ENCODE measurements around the gene ANXA4. TPM values are rescaled to one million over a fixed set of nuclear protein-coding genes. Genes with fewer than 3 reads are reported as not detected.
A peak's percentile ranks its signal among the peaks of the same experiment; 100 is the strongest.

The ANXA4 gene
- total and polyA plus RNA-seq, 4 experiments from 2014 or later: 22.3 to 30.8 (median 25.9) TPM

GRCh38 chr2:69816923-69817542 lies 75.1 kb downstream of the ANXA4 start:
- Histone ChIP-seq H3K36me3 (ENCODE audit: insufficient read depth, low read length) (no peaks in the 10 kb centered on the region), H3K4me3 (ENCODE audit: low read length in 2 of 2) (no peak overlapping the region), H3K27me3 (ENCODE audit: insufficient read depth, low read length) (no peaks in the 10 kb centered on the region), H3K4me1 (ENCODE audit: insufficient read depth, low read length) (peaks cover 7% of the 10 kb centered on the region), H3K27ac (ENCODE audit: low read depth, low read length) (no peak overlapping the region), H3K9me3 (ENCODE audit: control insufficient read depth in 1 of 2, low read length in 2 of 2) (no peaks in the 10 kb centered on the region)
- intact Hi-C loops (cut with micrococcal nuclease): loop anchor here (1.0 to 5.0 kb wide), 3 partner anchors 75 to 258 kb away; partner anchors contain the start of gene ANXA4
- no peaks in the 10 kb centered on the region for H3K27me3 Mint-ChIP-seq
- no peak overlapping the region for H3K27ac Mint-ChIP-seq
- peaks cover 3 to 5% (median 4%) of the 10 kb centered on the region in 4 donors for H3K4me1 Mint-ChIP-seq
- ChIA-PET CTCF (ENCODE audit: partially characterized antibody) (interaction anchor here (0.7 to 14.7 kb wide), 27 partner anchors 8 to 380 kb away, joined by 3 to 425 read pairs (median 4); partner anchors contain the start of genes ANXA4, GMCL1 and NFU1), POLR2A (ENCODE audit: partially characterized antibody) (interaction anchor here (0.8 to 2.5 kb wide), 6 partner anchors 10 to 97 kb away, joined by 3 to 16 read pairs (median 4); partner anchors contain the start of gene GMCL1)
- H3K4me3 Mint-ChIP-seq: no peak overlapping the region
- H3K36me3 Mint-ChIP-seq: peaks cover 12 to 13% of the 10 kb centered on the region in 2 donors
- peak; percentile 76 to 86 (median 80) for DNase-seq
- H3K9me3 Mint-ChIP-seq: no peaks in the 10 kb centered on the region

DNA sequence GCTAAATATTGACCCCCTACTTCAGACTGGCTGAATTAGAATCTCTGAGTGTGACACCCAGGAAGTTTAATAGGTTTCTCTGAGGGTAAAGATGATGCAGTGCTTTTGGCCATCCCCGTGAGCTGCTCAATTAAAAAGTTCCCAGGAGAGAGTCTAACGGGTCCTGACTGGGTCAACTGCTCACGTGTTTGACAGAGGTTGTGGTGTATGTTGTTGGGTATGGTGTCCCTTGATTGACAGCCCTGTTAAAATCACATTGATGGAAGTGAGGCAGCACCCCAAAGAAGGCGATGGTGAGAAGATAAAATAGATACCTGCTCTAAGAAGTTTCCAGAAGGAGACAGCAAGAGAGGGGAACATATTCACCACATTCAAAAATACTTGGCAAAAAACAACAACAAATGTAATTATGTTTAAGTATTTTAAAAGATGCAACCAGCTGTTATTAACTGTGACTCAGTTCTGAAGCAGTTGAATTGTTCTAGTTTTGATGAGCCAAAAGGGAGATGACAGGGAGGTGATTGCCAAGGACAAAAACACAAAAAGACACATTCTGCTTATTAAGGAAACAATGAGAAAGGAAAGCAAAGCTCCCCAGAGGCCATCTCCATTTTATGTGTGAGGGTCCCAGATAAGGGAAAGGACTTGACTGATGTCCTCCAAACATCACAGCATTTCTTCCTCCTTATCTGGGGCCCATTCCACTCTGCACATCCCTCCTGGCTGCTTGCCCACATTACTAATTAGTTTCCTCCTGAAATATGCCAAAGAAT lies 76.0 kb downstream of the ANXA4 start:
- Mint-ChIP-seq H3K9me3 (no peaks in the 10 kb centered on the region), H3K27ac (no peak overlapping the region), H3K36me3 (peaks cover 12 to 13% of the 10 kb centered on the region in 2 donors), H3K4me3 (no peak overlapping the region), H3K27me3 (no peaks in the 10 kb centered on the region), H3K4me1 (peaks cover 3 to 5% (median 4%) of the 10 kb centered on the region in 4 donors)
- Histone ChIP-seq H3K27me3 (ENCODE audit: insufficient read depth, low read length) (no peaks in the 10 kb centered on the region), H3K36me3 (ENCODE audit: insufficient read depth, low read length) (no peaks in the 10 kb centered on the region), H3K27ac (ENCODE audit: low read depth, low read length) (no peak overlapping the region), H3K9me3 (ENCODE audit: control insufficient read depth in 1 of 2, low read length in 2 of 2) (no peaks in the 10 kb centered on the region), H3K4me1 (ENCODE audit: insufficient read depth, low read length) (peaks cover 7% of the 10 kb centered on the region), H3K4me3 (ENCODE audit: low read length in 2 of 2) (no peak overlapping the region)
- ChIA-PET POLR2A (ENCODE audit: partially characterized antibody) (interaction anchor here (2.5 kb wide), 1 partner anchor 93 kb away, joined by 16 read pairs; no protein-coding TSS in a partner anchor), CTCF (ENCODE audit: partially characterized antibody) (interaction anchor here (0.6 to 14.7 kb wide), 19 partner anchors 8 to 380 kb away, joined by 3 to 425 read pairs (median 5); partner anchors contain the start of genes GMCL1 and NFU1)
- intact Hi-C loops (cut with micrococcal nuclease): loop anchor here (1.0 to 5.0 kb wide), 3 partner anchors 76 to 259 kb away; partner anchors contain the start of gene ANXA4
- DNase-seq: no peak

DNA sequence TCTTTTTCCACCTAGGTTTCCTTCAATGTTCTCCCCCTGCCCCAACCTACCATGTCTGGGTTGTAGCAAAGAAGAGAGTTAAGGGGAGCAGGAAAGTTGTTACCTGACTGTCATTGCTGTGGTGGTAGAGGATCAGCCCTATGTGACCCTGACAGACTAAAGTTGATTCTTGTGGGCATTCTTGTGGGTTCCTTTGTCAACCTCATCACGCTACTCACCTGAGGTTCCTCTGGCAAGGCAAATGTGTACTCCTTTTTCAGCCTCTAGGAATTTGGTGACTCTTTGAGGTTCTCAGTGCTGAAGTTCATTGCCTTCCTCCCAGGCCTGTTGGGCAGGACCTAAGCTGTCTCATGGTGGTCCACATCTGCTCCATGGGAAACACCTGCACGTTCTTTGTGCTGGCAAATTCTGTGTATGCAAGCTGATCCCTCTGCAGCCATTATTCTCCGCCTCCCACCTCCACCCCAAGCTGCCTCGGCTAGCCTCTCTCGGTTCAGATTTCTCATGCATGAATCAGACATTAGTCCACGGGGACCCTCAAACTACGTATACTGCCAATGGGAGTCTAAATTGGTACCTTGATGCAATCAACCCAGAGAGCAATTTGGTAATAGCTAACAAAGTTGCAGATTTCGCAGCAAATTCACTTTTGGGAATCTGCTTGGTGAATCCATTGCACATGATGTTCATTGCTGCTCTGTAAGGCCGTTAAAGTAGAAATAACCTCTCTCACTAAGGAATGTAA lies 86.0 kb downstream of the ANXA4 start:
- no peak for DNase-seq
- POLR2A ChIA-PET (ENCODE audit: partially characterized antibody): interaction anchor here (0.9 to 2.0 kb wide), 6 partner anchors 24 to 391 kb away, joined by 3 to 15 read pairs (median 5); partner anchors contain the start of genes ANXA4 and NFU1
- no peaks in the 10 kb centered on the region for H3K27me3 ChIP-seq (ENCODE audit: insufficient read depth, low read length)

DNA sequence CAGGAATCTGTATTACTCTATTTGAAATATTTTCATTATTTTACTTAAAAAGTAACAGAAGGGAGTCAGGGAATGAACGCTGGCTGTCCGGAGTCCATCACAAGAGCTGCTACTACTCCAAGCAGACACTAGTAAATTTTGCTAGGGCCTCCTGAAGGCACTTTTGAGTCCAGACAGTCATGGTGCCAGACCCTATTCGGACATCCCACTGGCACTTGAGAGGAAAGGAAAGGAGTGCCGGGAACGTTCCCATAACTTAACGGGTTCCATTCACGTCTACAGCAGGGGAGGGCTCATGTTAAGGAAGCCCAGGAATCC lies 87.0 kb downstream of the ANXA4 start:
- Mint-ChIP-seq H3K4me3 (peak overlapping the region; percentile 87 to 98 (median 96)), H3K27me3 (no peaks in the 10 kb centered on the region), H3K4me1 (peaks cover 16 to 64% (median 38%) of the 10 kb centered on the region in 4 donors), H3K9me3 (no peaks in the 10 kb centered on the region), H3K27ac (peak overlapping the region; percentile 93 to 98 (median 96)), H3K36me3 (peaks cover 0 to 18% of the 10 kb centered on the region in 2 donors)
- Histone ChIP-seq H3K27me3 (ENCODE audit: insufficient read depth, low read length) (no peaks in the 10 kb centered on the region), H3K9me3 (ENCODE audit: control insufficient read depth in 1 of 2, low read length in 2 of 2) (no peaks in the 10 kb centered on the region), H3K27ac (ENCODE audit: low read depth, low read length) (peak overlapping the region; percentile 92), H3K4me1 (ENCODE audit: insufficient read depth, low read length) (peaks cover 38% of the 10 kb centered on the region), H3K36me3 (ENCODE audit: insufficient read depth, low read length) (no peaks in the 10 kb centered on the region), H3K4me3 (ENCODE audit: low read length in 2 of 2) (peak overlapping the region; percentile 47 to 71)
- ChIA-PET POLR2A (ENCODE audit: partially characterized antibody) (interaction anchor here (0.6 to 2.0 kb wide), 13 partner anchors 8 to 392 kb away, joined by 3 to 15 read pairs (median 4); partner anchors contain the start of genes ANXA4, NFU1 and SNRNP27), CTCF (ENCODE audit: partially characterized antibody) (interaction anchor here (0.6 to 5.0 kb wide), 6 partner anchors 11 to 475 kb away, joined by 3 to 41 read pairs (median 6); partner anchors contain the start of gene C2orf42)
- intact Hi-C loops (cut with micrococcal nuclease): loop anchor here (1.0 to 10.0 kb wide), 7 partner anchors 185 to 1674 kb away; partner anchors contain the start of genes C2orf42, GFPT1, NFU1 and PNO1
- DNase-seq: no peak

More for the DNA sequence above, 86.0 kb downstream of the ANXA4 start:
- H3K4me1 Mint-ChIP-seq: peaks cover 10 to 54% (median 31%) of the 10 kb centered on the region in 4 donors
- no peaks in the 10 kb centered on the region for H3K27me3 Mint-ChIP-seq
- peak overlapping the region; percentile 93 to 98 (median 96) for H3K27ac Mint-ChIP-seq
- H3K4me3 Mint-ChIP-seq: peak overlapping the region; percentile 36 to 97 (median 84)
- H3K36me3 Mint-ChIP-seq: peaks cover 0 to 16% of the 10 kb centered on the region in 2 donors
- Histone ChIP-seq H3K27ac (ENCODE audit: low read depth, low read length) (peak overlapping the region; percentile 92), H3K4me3 (ENCODE audit: low read length in 2 of 2) (no peak overlapping the region), H3K4me1 (ENCODE audit: insufficient read depth, low read length) (peaks cover 36% of the 10 kb centered on the region), H3K9me3 (ENCODE audit: control insufficient read depth in 1 of 2, low read length in 2 of 2) (no peaks in the 10 kb centered on the region), H3K36me3 (ENCODE audit: insufficient read depth, low read length) (no peaks in the 10 kb centered on the region)
- CTCF ChIA-PET (ENCODE audit: partially characterized antibody): interaction anchor here (1.1 to 5.0 kb wide), 7 partner anchors 11 to 476 kb away, joined by 3 to 41 read pairs (median 7); partner anchors contain the start of gene C2orf42
- intact Hi-C loops (cut with micrococcal nuclease): loop anchor here (5.0 to 10.0 kb wide), 2 partner anchors 391 to 1673 kb away; partner anchors contain the start of genes NFU1 and PNO1
- H3K9me3 Mint-ChIP-seq: no peaks in the 10 kb centered on the region

GRCh38 chr2:69829256-69830044 lies 87.5 kb downstream of the ANXA4 start, which contains the start of gene GMCL1:
Gene GMCL1, plus strand, starts transcription at chr2:69829660. Its CDS starts 233 bp downstream, at chr2:69829893.
- Mint-ChIP-seq H3K27ac (peak within 1 kb of the TSS; percentile 93 to 98 (median 96)), H3K4me1 (peaks cover 21 to 69% (median 43%) of the 10 kb centered on the region in 4 donors), H3K9me3 (no peaks in the 10 kb centered on the region), H3K27me3 (no peaks in the 10 kb centered on the region), H3K36me3 (peaks cover 0 to 22% of the 10 kb centered on the region in 2 donors), H3K4me3 (peak within 1 kb of the TSS; percentile 87 to 98 (median 96))
- H3K36me3 ChIP-seq (ENCODE audit: insufficient read depth, low read length): no peaks in the 10 kb centered on the region
- ChIA-PET POLR2A (ENCODE audit: partially characterized antibody) (interaction anchor here (0.6 to 2.0 kb wide), 14 partner anchors 8 to 392 kb away, joined by 3 to 15 read pairs (median 4); partner anchors contain the start of genes ANXA4, NFU1 and SNRNP27), CTCF (ENCODE audit: partially characterized antibody) (interaction anchor here (0.6 to 5.0 kb wide), 6 partner anchors 12 to 474 kb away, joined by 3 to 41 read pairs (median 6); partner anchors contain the start of gene C2orf42)
- no peaks in the 10 kb centered on the region for H3K9me3 ChIP-seq (ENCODE audit: control insufficient read depth in 1 of 2, low read length in 2 of 2)
- H3K4me3 ChIP-seq (ENCODE audit: low read length in 2 of 2): peak within 1 kb of the TSS; percentile 54 to 71
- no peaks in the 10 kb centered on the region for H3K27me3 ChIP-seq (ENCODE audit: insufficient read depth, low read length)
- DNase-seq: peak; percentile 98 to 99 (median 99)
- H3K27ac ChIP-seq (ENCODE audit: low read depth, low read length): peak within 1 kb of the TSS; percentile 92
- intact Hi-C loops (cut with micrococcal nuclease): loop anchor here (1.0 to 10.0 kb wide), 7 partner anchors 185 to 1675 kb away; partner anchors contain the start of genes C2orf42, GFPT1, NFU1 and PNO1
- H3K4me1 ChIP-seq (ENCODE audit: insufficient read depth, low read length): peaks cover 42% of the 10 kb centered on the region

Data from CD4-positive, alpha-beta memory T cell (primary cell).